Frontal cortex (tissue), 4 donors: ENCODE data around the gene GALT. TPM values are rescaled to one million over a fixed set of nuclear protein-coding genes. Genes with fewer than 3 reads are reported as not detected.
A peak's percentile ranks its signal among the peaks of the same experiment; 100 is the strongest.

Experiments used
- DNase-seq, 2 donors: peaks; one replicate each; pipeline ENCODE4 v3.0.0; 2012; ENCODE audit warnings: low spot score in 2 of 2
- FAIRE-seq: peaks from 2 replicates; lab custom pipeline; 2012; peaks lifted over from hg19 to GRCh38; lab: Jason Lieb, UNC
- total RNA-seq: library from RNA; depleted of rRNA; stranded (reverse); fragments of >200 nt; gene quantifications from one replicate; pipeline ENCODE4 v1.2.3, GENCODE V29; 2014
- donor health status: control.
- donor health status: control.
- donor health status: control.

Gene GALT
- total RNA-seq: 29.3 TPM

DNA sequence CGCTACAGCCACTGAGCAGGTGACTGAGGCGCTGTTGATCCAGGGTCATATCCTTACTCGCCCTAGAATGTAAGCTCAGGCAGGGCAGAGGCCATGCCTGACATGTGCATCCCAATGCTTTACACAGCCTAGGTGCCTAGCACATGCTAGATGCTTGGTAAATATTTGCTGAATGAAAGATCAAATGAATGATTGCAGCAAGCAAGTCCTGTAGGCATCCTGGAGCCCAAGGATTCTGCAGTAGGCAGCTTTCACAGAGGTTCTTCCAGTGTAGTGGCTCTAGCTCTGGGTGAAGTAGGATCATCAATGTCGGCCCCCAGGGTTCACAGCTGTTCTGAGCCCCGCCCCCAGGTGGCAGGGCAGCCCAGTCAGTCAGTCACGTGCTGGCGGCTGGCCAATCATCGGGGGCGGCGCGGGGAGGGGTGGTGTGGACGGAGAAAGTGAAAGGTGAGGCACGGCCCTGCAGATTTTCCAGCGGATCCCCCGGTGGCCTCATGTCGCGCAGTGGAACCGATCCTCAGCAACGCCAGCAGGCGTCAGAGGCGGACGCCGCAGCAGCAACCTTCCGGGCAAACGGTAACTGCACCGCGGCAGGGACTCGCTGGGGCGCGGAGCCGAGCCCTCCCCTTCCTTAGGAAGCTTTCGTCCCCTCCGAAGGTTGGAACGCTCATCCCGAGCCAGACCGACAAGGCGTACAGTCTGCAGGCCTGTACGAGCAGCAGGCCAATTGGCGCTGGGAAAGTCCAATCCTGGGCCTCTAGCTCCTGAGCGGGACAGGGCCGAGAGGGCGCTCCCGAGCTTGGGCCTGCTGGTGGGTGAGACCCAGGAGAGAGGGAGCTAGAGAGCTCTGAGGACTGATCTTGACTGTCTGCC lies at the start of gene GALT:
TSS of gene GALT (plus strand) at position 465 of the 873 bp plus-strand sequence. CDS start at position 495, 30 bp downstream.
- FAIRE-seq: no peak
- DNase-seq: peak; percentile 75 to 85

DNA sequence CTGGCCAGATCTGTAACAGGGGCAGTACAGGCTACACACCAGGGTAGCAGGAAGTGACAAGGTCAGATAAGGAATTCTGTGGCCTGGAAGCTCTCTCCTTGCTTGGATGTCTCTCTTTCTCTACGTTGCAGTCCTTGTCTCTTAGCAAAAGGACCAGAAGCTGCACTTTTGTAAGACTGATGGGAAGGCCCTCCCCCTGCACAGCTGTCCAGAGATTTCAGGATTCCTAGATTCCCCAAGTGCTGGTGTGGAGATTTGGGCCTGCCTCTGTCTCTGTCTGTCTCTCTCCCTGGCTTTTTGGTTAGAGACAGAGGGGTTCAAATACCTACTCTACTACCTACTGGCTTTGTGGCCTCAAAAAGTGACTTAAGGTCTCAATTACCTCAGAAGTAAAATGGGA lies 46.9 kb upstream of the GALT start:
- DNase-seq: no peak
- no peak for FAIRE-seq

DNA sequence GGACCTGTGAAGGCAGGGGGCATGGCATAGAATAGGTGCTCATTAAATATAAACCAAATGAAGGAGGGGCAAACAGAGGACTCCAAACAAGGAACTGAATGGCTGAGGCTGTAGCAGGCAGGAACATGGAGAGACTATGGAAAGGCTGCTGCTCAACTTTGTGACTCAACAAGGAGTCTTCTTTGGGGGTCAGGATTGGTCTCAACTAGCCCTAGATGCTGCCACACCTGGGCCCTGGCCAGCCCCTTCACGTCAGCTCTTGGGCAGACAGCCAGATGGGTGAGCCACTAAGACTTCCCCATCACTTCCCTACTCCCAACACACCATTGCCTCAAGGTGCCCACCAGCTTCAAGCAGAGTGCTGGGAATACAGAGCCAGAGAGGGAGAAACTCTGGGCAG lies 45.6 kb upstream of the GALT start:
- FAIRE-seq: no peak

DNA sequence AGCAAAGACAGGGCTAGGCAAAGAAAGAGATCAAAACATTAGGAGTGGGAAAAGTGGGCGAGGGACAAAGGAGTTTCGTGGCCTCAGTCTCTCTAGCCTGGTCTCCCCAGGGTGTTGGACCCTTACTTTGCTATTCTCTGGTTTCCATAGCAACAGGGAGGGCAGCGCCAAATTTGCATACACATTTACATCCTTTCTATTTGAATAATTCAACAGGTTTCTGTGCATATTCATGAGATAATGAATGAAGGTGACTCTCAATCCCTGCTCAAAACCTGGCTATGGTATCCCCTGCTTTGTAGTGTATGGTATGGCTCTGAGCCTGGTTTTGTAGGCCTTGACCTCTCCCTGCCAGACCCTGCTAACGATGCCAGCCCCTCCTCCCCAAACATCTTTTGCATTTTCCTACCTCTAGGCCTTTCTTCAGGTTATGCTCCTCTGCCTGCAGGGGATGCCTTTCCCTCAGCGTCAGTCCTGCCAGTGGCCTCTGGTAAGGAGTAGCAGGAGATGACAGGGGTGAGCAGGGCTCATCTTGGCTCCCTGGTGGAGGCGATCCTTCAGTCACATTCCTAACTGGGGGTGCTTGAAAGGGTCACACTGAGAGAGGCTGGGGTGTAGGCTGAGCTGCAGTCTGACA lies 44.4 kb upstream of the GALT start:
- FAIRE-seq (no peak), DNase-seq (no peak)

More for the DNA sequence above, 45.6 kb upstream of the GALT start:
- DNase-seq: no peak

DNA sequence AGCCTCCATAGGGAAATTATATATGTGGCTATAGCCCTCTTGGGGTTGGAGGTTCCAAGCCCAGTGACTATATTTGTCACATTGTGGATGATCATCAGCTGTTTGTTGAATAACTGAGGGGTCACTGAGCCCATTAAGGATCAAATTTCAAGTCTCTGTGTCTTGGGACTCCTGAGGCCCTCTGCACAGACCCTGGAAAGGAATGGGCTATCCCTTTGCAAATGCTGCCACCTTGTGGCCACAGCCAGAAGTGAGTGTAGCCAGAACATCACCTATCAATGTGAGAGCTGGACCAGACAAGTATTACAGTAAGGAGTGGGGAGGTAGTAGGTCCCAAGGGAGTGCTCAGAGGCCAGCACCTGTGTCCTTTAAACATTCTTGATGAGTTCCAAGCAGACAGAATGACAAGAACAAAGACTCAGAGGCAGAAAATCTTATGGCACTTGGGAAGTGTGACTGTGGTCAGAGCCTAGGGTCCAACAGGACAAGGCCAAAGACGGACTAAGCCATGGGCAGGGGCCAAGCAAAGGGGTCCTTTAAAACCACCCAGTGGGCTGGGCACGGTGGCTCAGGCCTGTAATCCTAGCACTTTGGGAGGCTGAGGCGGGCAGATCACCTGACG lies 42.8 kb upstream of the GALT start:
- no peak for FAIRE-seq
- DNase-seq: peak; percentile 71 to 84

DNA sequence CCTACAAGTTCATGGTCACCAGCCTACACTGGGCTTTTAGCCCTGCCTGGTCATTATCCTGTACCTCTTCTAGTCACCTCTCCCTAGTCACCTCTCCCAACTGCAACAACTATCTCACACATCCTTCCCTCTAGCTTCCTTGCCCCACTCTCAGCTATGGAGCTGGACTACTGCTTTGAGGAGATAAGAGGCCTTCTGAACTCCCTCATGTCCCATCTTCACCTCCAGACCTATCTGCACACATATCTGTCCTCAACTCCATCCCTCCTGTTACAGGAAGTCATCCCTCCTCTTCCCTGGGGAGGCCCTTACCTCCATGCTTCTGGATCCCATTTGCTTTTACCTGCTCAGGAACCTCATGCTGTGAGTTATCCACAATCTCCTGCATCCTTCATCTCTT lies 40.3 kb upstream of the GALT start:
- FAIRE-seq (no peak), DNase-seq (no peak)

DNA sequence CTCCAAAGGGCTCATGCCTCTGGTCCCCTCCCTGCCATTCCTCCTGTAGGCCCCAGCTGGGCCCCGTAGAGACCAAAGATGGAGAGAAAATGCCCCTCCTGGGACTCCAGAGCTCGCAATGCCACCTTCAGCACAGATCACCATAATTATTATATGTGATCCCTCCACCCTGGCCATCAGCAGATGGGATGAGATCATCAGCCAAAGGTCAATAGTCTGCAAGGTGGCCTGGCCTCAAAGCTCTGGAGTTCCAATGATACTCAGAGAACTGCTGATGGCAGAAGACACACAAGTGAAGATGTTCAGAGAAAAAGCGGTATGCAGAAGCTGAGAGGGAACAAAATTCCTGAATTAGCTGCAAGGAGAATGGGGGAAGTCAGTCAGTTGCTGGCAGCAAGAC lies 39.6 kb upstream of the GALT start:
- DNase-seq: no peak
- no peak for FAIRE-seq

DNA sequence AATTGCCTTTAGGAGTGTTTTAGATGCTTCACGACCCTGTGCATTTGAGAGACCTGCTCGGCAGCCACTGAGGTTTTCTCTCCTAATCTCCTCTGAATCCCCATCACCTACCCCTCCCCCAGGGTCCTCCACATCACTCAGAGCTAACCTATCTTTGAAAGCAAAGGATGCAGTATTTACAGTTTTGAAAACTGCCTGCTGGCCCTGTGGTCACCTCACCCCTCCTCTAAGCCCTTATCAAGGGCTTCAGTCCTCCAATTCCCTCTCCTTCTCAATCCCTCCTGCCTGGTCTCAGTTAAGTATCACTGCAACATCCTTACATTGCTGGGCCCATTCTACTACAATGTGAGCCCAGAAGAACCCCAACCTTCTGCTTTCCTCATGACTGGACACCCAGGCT lies 39.1 kb upstream of the GALT start:
- DNase-seq (no peak), FAIRE-seq (no peak)

DNA sequence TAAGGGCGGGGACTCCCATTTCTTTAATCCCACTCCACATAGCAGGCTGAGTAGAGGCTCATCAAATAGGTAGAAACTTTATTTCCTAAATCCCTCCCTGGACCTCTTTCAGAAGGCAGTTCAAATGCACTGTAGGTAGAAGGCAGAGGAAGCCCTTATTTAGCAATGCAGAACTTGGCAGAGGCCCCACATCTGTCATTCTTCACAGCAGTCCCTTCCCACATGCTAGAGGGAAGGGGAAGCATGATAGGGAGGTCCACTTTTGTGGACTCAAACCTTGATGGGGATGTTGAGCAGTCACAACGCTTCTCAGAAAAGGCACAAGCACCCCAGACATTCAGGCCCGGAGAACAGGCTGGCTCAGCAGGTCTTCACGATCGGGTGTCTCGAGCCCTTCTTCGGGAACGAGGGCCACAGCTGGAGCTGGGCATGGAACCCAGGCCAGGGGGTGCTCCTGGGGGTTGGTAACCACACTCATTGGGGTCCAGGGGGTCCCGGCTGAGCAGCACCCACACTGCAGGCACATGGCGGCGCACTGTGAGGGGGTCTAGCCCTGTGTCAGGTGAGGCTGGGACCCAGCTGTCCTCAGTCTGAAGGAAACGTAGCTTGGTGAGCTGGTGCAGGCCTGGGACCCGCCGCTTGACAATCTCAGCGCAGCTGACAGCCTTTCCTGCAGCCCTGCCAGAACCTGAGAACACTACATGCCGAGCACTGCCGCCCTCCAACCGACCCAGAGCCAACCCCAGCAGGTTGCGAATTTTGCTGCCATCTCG lies 35.9 kb upstream of the GALT start:
- DNase-seq: no peak

DNA sequence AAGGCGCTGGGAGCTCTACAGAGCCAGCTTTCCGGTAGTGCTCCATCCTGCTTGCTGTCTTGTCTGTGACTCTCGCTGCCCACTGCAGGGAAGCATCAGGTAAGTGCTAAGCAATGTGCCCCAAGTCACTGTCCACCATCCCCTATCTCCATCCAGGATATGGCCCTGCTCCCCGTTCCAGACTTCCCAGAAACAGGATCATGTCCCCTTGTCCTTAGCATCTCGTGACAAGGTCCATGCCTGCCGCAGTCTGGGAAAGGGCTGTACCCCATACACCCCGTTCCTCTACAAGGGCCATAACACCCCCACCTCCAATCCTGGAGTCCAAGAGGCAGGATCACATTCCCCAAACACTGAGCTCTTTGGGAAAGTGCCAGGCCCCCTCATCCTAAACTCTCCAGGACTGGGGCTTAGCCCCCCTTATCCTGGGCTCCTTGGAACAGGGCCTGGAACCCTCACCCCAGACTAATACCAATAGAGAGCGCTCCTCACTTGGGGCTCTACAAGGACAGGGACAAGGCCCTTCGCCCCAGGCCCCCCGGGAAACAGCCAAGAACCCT lies 35.1 kb upstream of the GALT start:
- FAIRE-seq (no peak), DNase-seq (no peak)

More for the DNA sequence above, 35.9 kb upstream of the GALT start:
- no peak for FAIRE-seq

DNA sequence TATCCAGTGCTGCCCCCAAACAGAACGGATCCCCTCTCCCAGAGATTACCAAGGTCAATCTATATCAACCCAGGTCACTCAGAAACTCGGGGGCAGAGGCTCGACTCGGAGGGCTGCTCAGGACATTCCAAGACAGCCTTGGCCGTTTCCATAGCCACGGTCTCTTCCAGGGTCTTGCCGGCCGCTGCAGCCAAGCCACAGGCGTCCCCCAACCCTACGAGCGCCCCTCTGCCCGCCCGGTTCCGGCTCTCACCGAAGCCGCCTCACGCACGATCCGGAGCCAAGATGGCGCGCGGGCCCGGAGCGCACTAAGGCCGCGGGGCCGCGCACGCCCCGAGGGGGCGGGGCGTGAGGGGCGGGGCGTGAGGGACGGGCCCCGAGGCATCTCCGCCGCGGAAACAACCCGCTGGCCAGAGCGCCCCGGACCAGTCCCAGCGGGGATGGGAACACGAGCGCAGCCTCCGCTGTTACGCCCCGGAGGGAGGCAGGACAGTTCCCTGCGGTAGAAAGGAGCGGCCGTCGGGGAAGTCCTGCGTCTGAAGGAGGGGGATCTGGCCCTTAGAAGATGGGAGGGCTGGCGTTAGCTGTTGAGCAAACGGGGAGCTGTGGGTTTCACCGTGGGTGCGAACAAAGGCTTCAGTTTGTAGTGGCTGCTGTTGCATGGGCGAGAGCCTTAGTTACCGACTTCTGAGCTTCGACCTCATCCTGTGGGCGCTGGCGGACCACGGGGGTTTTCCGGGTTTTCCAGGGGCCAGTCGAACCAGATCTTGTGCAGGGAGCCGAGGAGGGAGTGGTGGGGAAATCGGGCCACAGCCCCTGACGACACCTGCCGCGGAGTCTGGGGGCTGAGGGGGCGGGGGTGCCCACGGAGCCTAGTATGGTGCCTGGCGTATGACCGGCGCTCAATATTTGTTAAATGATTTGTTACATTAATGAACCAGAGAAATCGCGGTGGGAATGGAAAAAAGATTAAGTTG lies 34.4 kb upstream of the GALT start, which contains the start of gene RPP25L:
TSS of gene RPP25L (minus strand) at position 287 of the 977 bp plus-strand sequence. CDS start 801 bp downstream, outside the sequence.
- FAIRE-seq: no peak

DNA sequence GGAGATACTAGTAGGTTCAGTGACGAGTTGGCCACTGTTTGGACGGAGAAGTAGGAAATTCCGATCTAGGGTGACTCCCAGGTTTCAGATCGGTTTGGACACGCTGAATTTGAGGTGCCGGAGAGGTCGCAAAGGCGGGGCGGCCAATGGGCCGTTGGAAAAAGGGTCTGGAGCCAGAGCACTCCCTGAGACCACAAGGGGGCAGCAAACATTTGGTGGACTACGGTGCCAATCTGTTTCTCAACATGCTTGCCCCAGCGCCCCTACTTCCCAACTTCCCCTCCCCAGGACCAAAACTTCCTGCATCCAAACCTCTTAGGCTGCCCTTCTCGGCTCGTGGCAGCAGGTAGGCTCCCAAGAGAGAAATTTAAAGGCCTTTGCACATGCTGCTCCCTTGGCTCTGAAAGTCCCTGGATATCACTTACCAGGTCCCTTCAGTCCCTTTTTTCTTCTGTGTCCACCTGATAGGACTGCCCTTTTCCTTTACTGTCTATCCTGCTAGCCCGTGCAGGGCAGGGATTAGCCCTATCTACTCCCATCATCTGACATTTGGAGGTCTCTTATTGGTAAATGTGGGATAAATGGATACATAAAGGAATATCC lies 33.6 kb upstream of the GALT start:
- FAIRE-seq: no peak
- peak; percentile 74 to 83 for DNase-seq

More for the DNA sequence above, 34.4 kb upstream of the GALT start, which contains the start of gene RPP25L:
- peak; percentile 88 to 96 for DNase-seq

DNA sequence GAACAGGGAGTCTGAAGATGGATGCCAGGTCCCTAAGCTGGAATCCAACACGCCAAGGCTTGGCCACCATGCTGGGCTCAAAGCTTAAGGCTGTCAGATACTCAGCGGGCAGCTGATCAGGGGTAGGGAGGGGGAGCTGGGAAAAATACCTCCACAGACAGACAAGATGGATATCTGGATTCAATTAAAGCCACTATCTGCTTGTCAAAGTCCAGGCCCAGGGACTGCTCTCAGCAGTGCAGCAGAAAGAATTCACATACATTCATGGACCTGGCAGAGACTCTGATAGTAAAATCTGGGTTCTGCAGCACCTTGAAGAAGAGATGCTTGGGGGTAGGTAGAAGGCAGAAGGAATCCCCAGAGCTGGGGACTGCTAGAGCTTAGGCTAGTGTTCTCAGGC lies 31.3 kb upstream of the GALT start:
- no peak for DNase-seq

DNA sequence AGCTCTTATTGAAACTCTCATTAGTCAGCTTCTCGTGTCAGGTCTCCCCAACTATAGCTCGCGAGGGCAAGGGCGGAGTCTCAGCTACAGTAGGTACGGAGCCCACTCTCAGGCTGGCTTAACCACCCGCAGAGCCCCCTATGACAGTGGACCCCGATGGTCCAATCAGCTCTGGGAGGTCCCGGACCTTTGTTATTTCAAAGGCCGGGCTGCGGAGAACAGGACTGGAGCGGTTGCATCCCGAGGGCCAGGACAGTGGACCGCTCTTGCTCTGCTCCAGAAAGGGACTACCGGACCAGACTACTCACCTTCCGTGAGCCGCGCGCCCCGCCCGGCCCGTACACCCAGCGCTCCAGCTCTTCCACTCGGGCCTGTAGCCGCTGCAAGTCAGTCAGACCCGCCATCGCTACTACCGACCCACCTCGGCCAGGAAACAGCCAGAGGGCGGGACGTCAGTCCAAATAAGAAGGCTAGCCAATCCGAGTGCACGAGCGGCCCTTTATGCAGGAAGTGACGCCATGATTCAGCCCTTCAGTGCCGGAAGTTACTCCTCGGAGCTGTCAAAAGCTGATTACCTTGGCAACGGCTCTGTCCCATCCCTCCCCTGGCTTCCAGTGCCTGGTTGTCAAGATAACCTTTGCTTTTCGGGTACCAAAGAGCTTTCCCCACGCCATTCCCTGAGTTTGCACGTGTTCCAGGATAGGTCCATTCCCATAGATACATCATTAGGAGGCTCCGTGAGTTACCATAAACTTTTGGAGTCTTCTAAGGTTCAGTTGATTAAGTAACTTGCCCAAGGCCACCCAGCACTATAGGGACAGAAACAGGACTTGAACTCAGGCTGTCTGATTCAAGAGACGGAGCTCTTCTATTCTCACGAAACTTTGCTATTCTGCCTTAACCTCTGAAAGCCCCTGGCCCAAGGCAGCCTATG lies 26.1 kb upstream of the GALT start, which contains the start of gene DCTN3:
TSS of gene DCTN3 (minus strand) at position 435 of the 934 bp plus-strand sequence. CDS start at position 404, 31 bp downstream.
- peak; percentile 10 for FAIRE-seq
- DNase-seq: peak; percentile 92 to 98

More for the DNA sequence above, 31.3 kb upstream of the GALT start:
- FAIRE-seq: no peak

DNA sequence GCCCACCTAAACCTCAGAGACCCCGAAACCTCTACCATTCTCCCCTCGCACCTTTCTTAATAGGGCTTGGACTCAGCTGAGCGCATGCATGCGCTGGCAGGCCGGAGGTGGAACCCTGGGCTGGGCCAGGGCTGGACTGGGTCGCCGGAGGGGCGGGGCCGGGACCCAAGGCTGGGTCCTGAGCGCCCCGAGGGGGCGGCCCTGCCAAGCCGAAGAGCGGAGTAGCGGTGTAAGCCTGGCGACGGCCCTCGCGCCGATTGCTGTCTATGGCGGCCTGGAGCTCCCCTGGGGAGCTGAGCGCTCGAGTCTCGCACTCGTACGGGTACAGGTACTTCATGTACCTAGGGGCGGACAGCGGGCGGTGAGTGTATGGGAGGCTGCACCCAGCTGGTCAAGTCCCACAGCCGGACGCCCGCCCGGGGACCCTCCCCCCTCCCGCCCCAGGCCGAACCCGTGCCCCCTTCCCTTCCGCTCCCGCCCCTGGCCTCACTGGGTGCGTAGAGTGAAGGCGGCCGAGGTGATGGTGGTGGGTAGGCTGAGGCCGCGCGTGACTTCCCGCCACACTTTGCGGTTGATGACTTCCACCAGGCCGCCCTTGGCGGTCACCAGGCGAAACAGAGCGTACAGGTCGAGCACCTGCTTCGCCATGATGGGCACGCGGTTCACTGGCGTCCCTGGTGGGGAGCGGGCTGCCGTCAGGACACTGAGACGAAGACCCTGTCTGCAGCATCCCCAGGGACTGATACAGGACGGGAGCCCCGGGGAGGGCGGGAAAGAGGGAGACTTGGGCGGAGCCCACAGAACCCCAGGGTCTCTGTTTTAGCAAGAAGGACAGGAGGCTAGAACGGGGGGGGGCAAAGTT lies 22.9 kb upstream of the GALT start:
- no peak for FAIRE-seq
- DNase-seq: no peak
